ENCODE results near the gene ZBTB45.
"Not testable (repeated sequence)": the region's sequence is repeated elsewhere in the genome, so short reads cannot be mapped to it uniquely, and the experiment has no call there.

The ZBTB45 gene

DNA sequence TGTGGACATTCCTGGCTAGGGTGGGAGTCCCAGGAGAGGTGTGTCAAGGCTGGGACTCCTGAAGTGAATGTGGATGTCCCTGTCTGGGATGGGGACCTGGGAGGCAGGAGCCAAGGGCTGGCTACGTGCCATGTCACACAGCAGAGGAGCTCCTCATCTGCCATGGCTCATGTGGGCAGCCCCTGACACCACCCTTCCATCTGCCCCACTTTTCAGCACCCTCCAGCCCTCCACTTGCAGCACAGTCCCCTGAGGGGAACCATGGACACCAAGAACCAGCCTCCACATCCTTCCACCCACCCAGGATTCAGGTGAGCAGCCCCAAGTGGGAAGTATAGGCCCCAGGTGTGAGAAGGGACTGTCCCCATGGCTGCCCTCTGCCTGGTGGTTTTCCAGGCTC lies 41.7 kb downstream of the ZBTB45 start:
- Histone ChIP-seq H3K9me3 (ENCODE audit: control insufficient read depth in 2 of 2, low read length in 2 of 2) (no peaks in the 10 kb centered on the region), H3K27ac (ENCODE audit: low read length) (no peak overlapping the region), H3K4me1 (ENCODE audit: control insufficient read depth, insufficient read depth, low read length) (peaks cover 21% of the 10 kb centered on the region), H3K36me3 (ENCODE audit: control insufficient read depth in 2 of 2, insufficient read depth in 2 of 2, low read length in 2 of 2) (peaks cover 9 to 12% of the 10 kb centered on the region in 2 donors), H3K4me3 (ENCODE audit: low read length in 2 of 2) (no peak overlapping the region), H3K27me3 (ENCODE audit: control insufficient read depth in 1 of 2, insufficient read depth in 2 of 2, low read length in 2 of 2) (no peaks in the 10 kb centered on the region), H3K9ac (ENCODE audit: low read length in 2 of 2) (peak overlapping the region in 1 of 2 donors; percentile 2)

- H3K4me3 ChIP-seq (ENCODE audit: low read length in 2 of 2), result peak overlapping the region; percentile 61 to 86
- peaks cover 9 to 19% of the 10 kb centered on the region in 2 donors for H3K36me3 ChIP-seq (ENCODE audit: control insufficient read depth in 2 of 2, insufficient read depth in 2 of 2, low read length in 2 of 2)
- H3K4me1 ChIP-seq (ENCODE audit: control insufficient read depth, insufficient read depth, low read length), result peaks cover 21% of the 10 kb centered on the region
- H3K27ac ChIP-seq (ENCODE audit: low read length), result peak overlapping the region; percentile 89
- no peaks in the 10 kb centered on the region for H3K9me3 ChIP-seq (ENCODE audit: control insufficient read depth in 2 of 2, low read length in 2 of 2)
- H3K9ac ChIP-seq (ENCODE audit: low read length in 2 of 2), result peak overlapping the region; percentile 86 to 94
- H3K27me3 ChIP-seq (ENCODE audit: control insufficient read depth in 1 of 2, insufficient read depth in 2 of 2, low read length in 2 of 2), result no peaks in the 10 kb centered on the region
These were observed 42.5 kb downstream of the ZBTB45 start for GRCh38 chr19:58477130-58477529.

DNA sequence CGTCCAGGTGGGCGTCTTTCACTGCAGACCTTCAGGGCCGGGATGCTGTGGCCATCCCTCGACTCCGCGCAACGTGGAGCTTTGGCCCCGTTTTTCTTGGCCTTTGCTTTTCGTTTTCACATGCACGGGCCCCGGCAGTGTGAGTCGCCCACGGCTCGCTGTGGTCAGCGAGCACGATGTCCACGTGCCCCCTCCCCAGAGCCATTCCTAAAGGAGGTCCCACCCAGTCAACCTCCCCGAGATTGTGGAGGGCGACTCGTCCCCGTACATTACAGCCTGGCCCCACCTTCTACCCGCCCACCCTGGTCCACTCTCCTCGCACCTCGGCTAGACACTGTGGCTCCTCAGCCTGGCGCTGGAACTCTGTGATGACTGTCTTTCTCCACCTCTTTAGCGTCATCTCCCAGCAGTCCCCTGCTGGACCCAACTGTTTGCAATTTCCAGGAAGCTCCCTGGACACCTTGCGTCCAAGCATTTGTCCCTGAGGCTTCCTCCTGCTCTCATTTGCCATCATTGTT lies 43.1 kb downstream of the ZBTB45 start:
- peaks cover 21% of the 10 kb centered on the region for H3K4me1 ChIP-seq (ENCODE audit: control insufficient read depth, insufficient read depth, low read length)
- H3K4me3 ChIP-seq (ENCODE audit: low read length in 2 of 2), result peak overlapping the region; percentile 61 to 86
- no peaks in the 10 kb centered on the region for H3K9me3 ChIP-seq (ENCODE audit: control insufficient read depth in 2 of 2, low read length in 2 of 2)
- H3K36me3 ChIP-seq (ENCODE audit: control insufficient read depth in 2 of 2, insufficient read depth in 2 of 2, low read length in 2 of 2), result peaks cover 9 to 22% of the 10 kb centered on the region in 2 donors
- no peaks in the 10 kb centered on the region for H3K27me3 ChIP-seq (ENCODE audit: control insufficient read depth in 1 of 2, insufficient read depth in 2 of 2, low read length in 2 of 2)
- peak overlapping the region; percentile 89 for H3K27ac ChIP-seq (ENCODE audit: low read length)
- peak overlapping the region; percentile 86 to 94 for H3K9ac ChIP-seq (ENCODE audit: low read length in 2 of 2)

- H3K4me3 ChIP-seq (ENCODE audit: low read length in 2 of 2), result peak within 1 kb of the TSS; percentile 61 to 86
- no peaks in the 10 kb centered on the region for H3K27me3 ChIP-seq (ENCODE audit: control insufficient read depth in 1 of 2, insufficient read depth in 2 of 2, low read length in 2 of 2)
- peak within 1 kb of the TSS; percentile 86 to 94 for H3K9ac ChIP-seq (ENCODE audit: low read length in 2 of 2)
- H3K4me1 ChIP-seq (ENCODE audit: control insufficient read depth, insufficient read depth, low read length), result peaks cover 21% of the 10 kb centered on the region
- H3K36me3 ChIP-seq (ENCODE audit: control insufficient read depth in 2 of 2, insufficient read depth in 2 of 2, low read length in 2 of 2), result peaks cover 8 to 20% of the 10 kb centered on the region in 2 donors
- H3K9me3 ChIP-seq (ENCODE audit: control insufficient read depth in 2 of 2, low read length in 2 of 2), result no peaks in the 10 kb centered on the region
- peak within 1 kb of the TSS; percentile 89 for H3K27ac ChIP-seq (ENCODE audit: low read length)
These were observed 43.7 kb downstream of the ZBTB45 start, which contains the start of gene ZNF446 for GRCh38 chr19:58475714-58476497. Gene ZNF446, plus strand, starts transcription at chr19:58476352. Its CDS starts 867 bp downstream, at chr19:58477219.

DNA sequence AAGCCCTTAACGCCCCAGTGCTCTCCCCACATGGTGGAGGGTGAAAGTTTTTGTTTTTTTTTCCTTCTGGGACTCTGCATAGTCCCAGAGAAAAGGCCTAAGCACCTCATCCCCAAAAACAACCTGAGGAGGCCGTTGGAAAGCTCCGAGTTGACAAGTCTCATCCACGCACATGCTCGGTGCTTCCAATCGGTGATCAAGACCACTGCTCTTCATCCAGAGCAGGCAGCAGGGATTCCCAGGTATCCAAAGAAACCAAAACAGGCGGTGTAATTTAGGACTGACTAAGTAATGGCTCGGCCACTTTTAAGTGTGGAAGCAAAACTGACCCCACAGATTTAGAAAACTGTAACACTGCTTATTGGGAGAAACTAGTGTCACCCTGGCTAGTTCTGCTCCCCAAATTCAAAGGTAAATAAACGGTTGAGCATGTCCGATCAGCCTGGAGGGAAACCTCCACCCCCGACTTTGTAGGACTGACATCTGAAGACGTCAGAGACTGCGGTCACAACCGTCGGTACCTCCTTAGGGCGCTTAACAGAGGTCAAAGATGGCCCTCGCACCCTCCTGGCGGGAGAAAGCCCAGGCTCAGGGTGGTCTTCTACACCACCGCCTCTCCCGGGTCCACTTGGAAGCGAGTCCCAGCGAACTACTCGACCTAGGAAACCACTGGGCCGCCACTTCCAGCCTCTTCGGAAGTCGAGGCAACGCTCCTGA lies 44.5 kb downstream of the ZBTB45 start:
- H3K9me3 ChIP-seq (ENCODE audit: control insufficient read depth in 2 of 2, low read length in 2 of 2), result no peaks in the 10 kb centered on the region
- H3K9ac ChIP-seq (ENCODE audit: low read length in 2 of 2), result peak overlapping the region; percentile 86 to 94
- H3K36me3 ChIP-seq (ENCODE audit: control insufficient read depth in 2 of 2, insufficient read depth in 2 of 2, low read length in 2 of 2), result peaks cover 3 to 24% of the 10 kb centered on the region in 2 donors
- no peaks in the 10 kb centered on the region for H3K27me3 ChIP-seq (ENCODE audit: control insufficient read depth in 1 of 2, insufficient read depth in 2 of 2, low read length in 2 of 2)
- peak overlapping the region; percentile 61 to 86 for H3K4me3 ChIP-seq (ENCODE audit: low read length in 2 of 2)
- peak overlapping the region; percentile 89 for H3K27ac ChIP-seq (ENCODE audit: low read length)
- H3K4me1 ChIP-seq (ENCODE audit: control insufficient read depth, insufficient read depth, low read length), result peaks cover 21% of the 10 kb centered on the region

DNA sequence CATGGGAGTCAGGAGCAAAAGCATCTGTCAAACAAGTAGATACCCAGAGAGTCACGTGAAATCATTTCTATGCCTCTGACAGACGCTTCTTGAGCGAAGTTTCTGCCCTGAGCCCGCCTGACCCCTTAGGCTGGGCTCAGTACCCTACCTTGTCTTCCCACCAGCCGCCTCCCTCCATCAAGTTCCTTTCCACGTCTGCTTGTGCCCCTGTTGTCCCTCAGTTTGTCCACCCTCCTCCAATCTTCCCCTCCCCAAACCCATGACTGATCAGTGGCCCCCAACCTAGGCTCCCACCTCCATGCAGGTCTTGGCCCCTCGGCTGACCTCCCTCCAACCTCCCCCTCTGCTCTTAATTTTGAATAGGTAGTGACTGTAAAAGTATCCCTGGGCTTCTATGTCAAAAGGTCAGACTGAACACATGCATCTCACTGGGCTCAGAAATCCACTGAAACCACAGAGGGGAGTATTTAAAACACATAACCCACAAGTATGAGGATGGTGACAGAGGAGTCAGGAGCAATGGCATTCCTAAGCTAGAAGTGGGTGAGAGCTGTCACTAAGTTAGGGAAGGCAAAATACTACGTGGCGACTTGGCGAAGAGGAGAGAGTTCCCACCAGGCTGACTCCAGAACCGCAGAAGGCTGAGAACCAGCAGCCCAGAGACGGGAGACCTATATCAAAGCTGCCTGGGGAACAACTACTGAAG lies 45.2 kb downstream of the ZBTB45 start:
- Histone ChIP-seq H3K4me1 (ENCODE audit: control insufficient read depth, insufficient read depth, low read length) (peaks cover 21% of the 10 kb centered on the region), H3K9ac (ENCODE audit: low read length in 2 of 2) (no peak overlapping the region), H3K27ac (ENCODE audit: low read length) (peak overlapping the region; percentile 18), H3K36me3 (ENCODE audit: control insufficient read depth in 2 of 2, insufficient read depth in 2 of 2, low read length in 2 of 2) (peaks cover 7 to 28% of the 10 kb centered on the region in 2 donors), H3K4me3 (ENCODE audit: low read length in 2 of 2) (no peak overlapping the region), H3K9me3 (ENCODE audit: control insufficient read depth in 2 of 2, low read length in 2 of 2) (no peaks in the 10 kb centered on the region), H3K27me3 (ENCODE audit: control insufficient read depth in 1 of 2, insufficient read depth in 2 of 2, low read length in 2 of 2) (no peaks in the 10 kb centered on the region)

- Histone ChIP-seq H3K27ac (ENCODE audit: low read length) (no peak overlapping the region), H3K9me3 (ENCODE audit: control insufficient read depth in 2 of 2, low read length in 2 of 2) (no peaks in the 10 kb centered on the region), H3K36me3 (ENCODE audit: control insufficient read depth in 2 of 2, insufficient read depth in 2 of 2, low read length in 2 of 2) (peaks cover 9 to 24% of the 10 kb centered on the region in 2 donors), H3K27me3 (ENCODE audit: control insufficient read depth in 1 of 2, insufficient read depth in 2 of 2, low read length in 2 of 2) (no peaks in the 10 kb centered on the region), H3K9ac (ENCODE audit: low read length in 2 of 2) (no peak overlapping the region), H3K4me3 (ENCODE audit: low read length in 2 of 2) (no peak overlapping the region), H3K4me1 (ENCODE audit: control insufficient read depth, insufficient read depth, low read length) (peaks cover 21% of the 10 kb centered on the region)
These were observed 45.8 kb downstream of the ZBTB45 start for GRCh38 chr19:58473775-58474174.

DNA sequence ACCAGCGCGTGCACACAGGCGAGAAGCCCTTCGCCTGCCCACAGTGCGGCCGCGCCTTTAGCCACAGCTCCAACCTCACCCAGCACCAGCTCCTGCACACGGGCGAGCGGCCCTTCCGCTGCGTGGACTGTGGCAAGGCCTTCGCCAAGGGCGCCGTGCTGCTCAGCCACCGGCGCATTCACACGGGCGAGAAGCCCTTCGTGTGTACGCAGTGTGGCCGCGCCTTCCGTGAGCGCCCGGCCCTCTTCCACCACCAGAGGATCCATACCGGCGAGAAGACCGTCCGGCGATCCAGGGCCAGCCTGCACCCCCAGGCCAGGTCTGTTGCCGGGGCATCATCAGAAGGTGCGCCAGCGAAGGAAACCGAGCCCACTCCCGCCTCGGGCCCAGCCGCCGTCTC lies 47.9 kb downstream of the ZBTB45 start:
- H3K27me3 ChIP-seq (ENCODE audit: control insufficient read depth in 1 of 2, insufficient read depth in 2 of 2, low read length in 2 of 2), result no peaks in the 10 kb centered on the region
- peaks cover 9 to 24% of the 10 kb centered on the region in 2 donors for H3K36me3 ChIP-seq (ENCODE audit: control insufficient read depth in 2 of 2, insufficient read depth in 2 of 2, low read length in 2 of 2)
- no peak overlapping the region for H3K9ac ChIP-seq (ENCODE audit: low read length in 2 of 2)
- H3K4me3 ChIP-seq (ENCODE audit: low read length in 2 of 2), result no peak overlapping the region
- peaks cover 22% of the 10 kb centered on the region for H3K4me1 ChIP-seq (ENCODE audit: control insufficient read depth, insufficient read depth, low read length)
- no peaks in the 10 kb centered on the region for H3K9me3 ChIP-seq (ENCODE audit: control insufficient read depth in 2 of 2, low read length in 2 of 2)
- H3K27ac ChIP-seq (ENCODE audit: low read length), result no peak overlapping the region

DNA sequence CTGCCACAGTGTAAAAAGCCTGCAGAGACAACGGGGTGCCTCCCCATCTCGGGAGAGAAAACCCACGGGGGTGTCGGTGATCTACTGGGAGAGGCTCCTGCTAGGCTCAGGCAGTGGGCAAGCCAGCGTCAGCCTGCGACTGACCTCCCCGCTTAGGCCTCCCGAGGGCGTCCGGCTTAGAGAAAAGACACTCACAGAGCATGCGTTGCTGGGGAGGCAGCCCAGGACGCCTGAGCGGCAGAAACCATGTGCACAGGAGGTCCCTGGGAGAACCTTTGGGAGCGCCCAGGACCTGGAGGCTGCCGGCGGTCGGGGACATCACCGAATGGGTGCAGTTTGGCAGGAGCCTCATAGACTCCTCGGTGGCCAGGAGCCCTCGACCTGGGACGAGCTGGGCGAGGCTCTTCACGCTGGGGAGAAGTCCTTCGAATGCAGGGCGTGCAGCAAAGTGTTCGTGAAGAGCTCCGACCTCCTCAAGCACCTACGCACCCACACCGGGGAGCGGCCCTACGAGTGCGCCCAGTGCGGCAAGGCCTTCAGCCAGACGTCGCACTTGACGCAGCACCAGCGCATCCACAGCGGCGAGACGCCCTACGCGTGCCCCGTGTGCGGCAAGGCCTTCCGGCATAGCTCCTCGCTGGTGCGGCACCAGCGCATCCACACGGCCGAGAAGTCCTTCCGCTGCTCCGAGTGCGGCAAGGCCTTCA lies 48.6 kb downstream of the ZBTB45 start:
- Histone ChIP-seq H3K4me1 (ENCODE audit: control insufficient read depth, insufficient read depth, low read length) (peaks cover 22% of the 10 kb centered on the region), H3K36me3 (ENCODE audit: control insufficient read depth in 2 of 2, insufficient read depth in 2 of 2, low read length in 2 of 2) (peaks cover 9 to 24% of the 10 kb centered on the region in 2 donors)
- H3K27me3 ChIP-seq (ENCODE audit: control insufficient read depth in 1 of 2, insufficient read depth in 2 of 2, low read length in 2 of 2); H3K9ac ChIP-seq (ENCODE audit: low read length in 2 of 2); H3K27ac ChIP-seq (ENCODE audit: low read length); H3K9me3 ChIP-seq (ENCODE audit: control insufficient read depth in 2 of 2, low read length in 2 of 2); H3K4me3 ChIP-seq (ENCODE audit: low read length in 2 of 2): not testable (repeated sequence)

Measured in stomach smooth muscle (tissue), 2 donors.